IMR-90 (cell line): ENCODE results near the gene CLEC2D. TPM values are rescaled to one million over a fixed set of nuclear protein-coding genes. Genes with fewer than 3 reads are reported as not detected.

Experiments
- ATAC-seq: fragments of 200-7000 bp; cut with Tn5 transposase; 2 replicates; pipeline ENCODE4 v1.9.1; 2020; ENCODE audit warnings: low read depth, mild to moderate bottlenecking, moderate library complexity
- BruUV-seq: library from RNA; stranded (reverse); fragments of 400-500 nt; replicated peaks from 2 replicates; lab custom pipeline; 2021; lab: Mats Ljungman, UMichigan
- CTCF ChIA-PET: fragments of 300-600 bp; formaldehyde crosslinking; extraction: SDS; loops from one replicate; lab custom pipeline; 2021; ENCODE audit warnings: antibody characterized with exemption; lab: Yijun Ruan, JAX
- POLR2A ChIA-PET: fragments of 300-600 bp; sonication (Branson Sonifier 250); formaldehyde crosslinking; loops from one replicate; lab custom pipeline; 2022; ENCODE audit warnings: antibody characterized with exemption; ENCODE audit not compliant: unreplicated experiment; lab: Charles Lee
- DNase-seq: peaks from one replicate; pipeline ENCODE4 v3.0.0; 2013
- H2AFZ ChIP-seq: replicated peaks from 2 replicates; pipeline ENCODE3; 2013; ENCODE audit warnings: low read length, mild to moderate bottlenecking; ENCODE audit not compliant: poor library complexity
- H2AK5ac ChIP-seq: 2 replicates; pipeline ENCODE4 v1.6.1; 2013; ENCODE audit warnings: low read depth, low read length, inconsistent platforms
- H2AK9ac ChIP-seq: replicated peaks from 2 replicates; pipeline ENCODE3; 2013; ENCODE audit warnings: mild to moderate bottlenecking, low read depth, low read length, moderate library complexity; ENCODE audit not compliant: poor library complexity
- H2BK120ac ChIP-seq: 2 replicates; pipeline ENCODE4 v1.6.1; 2013; ENCODE audit warnings: low read depth, low read length, inconsistent platforms
- H2BK15ac ChIP-seq: 3 replicates; pipeline ENCODE4 v1.6.1; 2013; ENCODE audit warnings: low read depth, low read length, inconsistent platforms
- H2BK20ac ChIP-seq: 2 replicates; pipeline ENCODE4 v1.6.1; 2013; ENCODE audit warnings: low read depth, mild to moderate bottlenecking, inconsistent platforms, low read length, moderate library complexity
- H2BK5ac ChIP-seq: 2 replicates; pipeline ENCODE4 v1.6.1; 2013; ENCODE audit warnings: mild to moderate bottlenecking, low read depth, low read length, inconsistent platforms; ENCODE audit not compliant: poor library complexity, severe bottlenecking
- H3K14ac ChIP-seq: replicated peaks from 2 replicates; pipeline ENCODE4 v1.6.1; 2013; ENCODE audit warnings: low read depth, low read length, inconsistent platforms
- H3K18ac ChIP-seq: 2 replicates; pipeline ENCODE4 v1.6.1; 2013; ENCODE audit warnings: low read depth, low read length, control low read depth
- H3K23ac ChIP-seq: 2 replicates; pipeline ENCODE4 v1.6.1; 2013; ENCODE audit warnings: low read depth, low read length, inconsistent platforms
- H3K27ac ChIP-seq: 2 replicates; pipeline ENCODE4 v1.5.1; 2013; ENCODE audit warnings: mild to moderate bottlenecking, control low read depth, low read length; ENCODE audit not compliant: insufficient read depth
- H3K27me3 ChIP-seq: 2 replicates; pipeline ENCODE4 v1.6.1; 2013; ENCODE audit warnings: low read length; ENCODE audit not compliant: control insufficient read depth, insufficient read depth
- H3K36me3 ChIP-seq: 2 replicates; pipeline ENCODE4 v1.6.1; 2013; ENCODE audit warnings: low read length, mixed read lengths; ENCODE audit not compliant: control insufficient read depth, insufficient read depth
- H3K4ac ChIP-seq: 2 replicates; pipeline ENCODE4 v1.6.1; 2013; ENCODE audit warnings: low read depth, low read length, inconsistent platforms
- H3K4me1 ChIP-seq: 2 replicates; pipeline ENCODE4 v1.6.1; 2013; ENCODE audit warnings: low read length, mixed read lengths; ENCODE audit not compliant: control insufficient read depth, insufficient read depth
- H3K4me2 ChIP-seq: 2 replicates; pipeline ENCODE4 v1.6.1; 2013; ENCODE audit warnings: low read depth, mild to moderate bottlenecking, control low read depth, low read length, moderate library complexity
- H3K4me3 ChIP-seq: 2 replicates; pipeline ENCODE4 v1.5.1; 2013; ENCODE audit warnings: low read depth, mild to moderate bottlenecking, control low read depth, low read length, moderate library complexity; ENCODE audit not compliant: insufficient read depth
- H3K56ac ChIP-seq: 2 replicates; pipeline ENCODE4 v1.6.1; 2013; ENCODE audit warnings: low read length, inconsistent platforms; ENCODE audit not compliant: insufficient read depth; ENCODE audit errors: extremely low read depth
- H3K79me1 ChIP-seq, 2 experiments: 2 replicates each; pipeline ENCODE4 v1.6.1; 2013; ENCODE audit warnings: low read length in 2 of 2, inconsistent platforms in 1 of 2, low read depth in 1 of 2
- H3K9ac ChIP-seq: 2 replicates; pipeline ENCODE4 v1.6.1; 2013; ENCODE audit warnings: low read depth, low read length, control low read depth
- H3K9me1 ChIP-seq: 2 replicates; pipeline ENCODE4 v1.6.1; 2013; ENCODE audit warnings: low read length, inconsistent platforms; ENCODE audit not compliant: insufficient read depth
- H3K9me3 ChIP-seq: 2 replicates; pipeline ENCODE4 v1.6.1; 2013; ENCODE audit warnings: low read length; ENCODE audit not compliant: control insufficient read depth, insufficient read depth
- H4K20me1 ChIP-seq: 2 replicates; pipeline ENCODE4 v1.6.1; 2013; ENCODE audit warnings: low read length, inconsistent platforms; ENCODE audit not compliant: insufficient read depth
- H4K5ac ChIP-seq: 2 replicates; pipeline ENCODE4 v1.6.1; 2013; ENCODE audit warnings: mild to moderate bottlenecking, low read depth, low read length, control low read depth
- H4K8ac ChIP-seq, 2 experiments: 2 replicates each; pipeline ENCODE4 v1.6.1; 2013; ENCODE audit warnings: low read depth in 2 of 2, low read length in 2 of 2, control low read depth in 1 of 2, inconsistent platforms in 1 of 2
- H4K91ac ChIP-seq: 2 replicates; pipeline ENCODE4 v1.6.1; 2013; ENCODE audit warnings: low read depth, low read length, inconsistent platforms; ENCODE audit not compliant: insufficient read depth
- CEBPB ChIP-seq: IDR thresholded peaks from 2 replicates; pipeline ENCODE4 v1.6.1; 2012; ENCODE audit warnings: low read depth, low read length, improper control_type of control experiment
- FOS ChIP-seq: fragments of 150-350 bp; IDR thresholded peaks from 2 replicates; pipeline ENCODE4 v1.6.1; 2016; ENCODE audit warnings: low read depth, low read length
- MXI1 ChIP-seq: IDR thresholded peaks from 2 replicates; pipeline ENCODE4 v1.6.1; 2012; ENCODE audit warnings: low read depth, mild to moderate bottlenecking, low read length, moderate library complexity, borderline replicate concordance
- NFE2L2 ChIP-seq: fragments of 150-350 bp; IDR thresholded peaks from 2 replicates; pipeline ENCODE4 v1.6.1; 2016; ENCODE audit warnings: low read depth, mild to moderate bottlenecking, low read length
- RCOR1 ChIP-seq: IDR thresholded peaks from 2 replicates; pipeline ENCODE4 v1.6.1; 2012; ENCODE audit warnings: mild to moderate bottlenecking, low read length, improper control_type of control experiment; ENCODE audit not compliant: insufficient replicate concordance
- RFX5 ChIP-seq: IDR thresholded peaks from 2 replicates; pipeline ENCODE4 v1.8.0; 2012; ENCODE audit warnings: low read depth, mild to moderate bottlenecking, low read length, moderate library complexity
- USF2 ChIP-seq: fragments of 150-350 bp; IDR thresholded peaks from 2 replicates; pipeline ENCODE4 v1.6.1; 2017; ENCODE audit warnings: mild to moderate bottlenecking, antibody characterized with exemption, low read length, low read depth
- WGBS, 2 experiments: methylation state at CpG; one replicate each; pipeline versions ENCODE4 v1.1.5 to v1.1.7; 2013; ENCODE audit warnings: missing lambda C conversion rate in 2 of 2; ENCODE audit not compliant: insufficient read length in 1 of 2; ENCODE audit errors: extremely low coverage in 2 of 2; 5-methylcytosine and 5-hydroxymethylcytosine counted together
- dilution Hi-C: fragments of 300-500 bp; cut with HindIII; formaldehyde crosslinking; loops from one replicate; pipeline ENCODE4 v1.14.3; 2018; ENCODE audit warnings: low sequenced_read_pairs; ENCODE audit not compliant: unreplicated experiment
- in situ Hi-C: fragments of 300-500 bp; cut with MboI; formaldehyde crosslinking; loops from 3 replicates; pipeline ENCODE4 v1.14.3; 2019; ENCODE audit warnings: low sequenced_read_pairs, inconsistent platforms, mixed read lengths
- intact Hi-C: fragments of 100-400 bp; cut with micrococcal nuclease; formaldehyde crosslinking; loops from 2 replicates; pipeline ENCODE4 v1.10.0; 2022
- polyA plus RNA-seq, 3 experiments: library from polyadenylated mRNA; depleted of rRNA; stranded (reverse); fragments of >200 nt; gene quantifications; 2 replicates each; pipeline ENCODE4 v1.2.3, GENCODE V29; 2012; ENCODE audit warnings: low replicate concordance in 1 of 3
- total RNA-seq: library from RNA; depleted of rRNA; stranded (reverse); fragments of >200 nt; gene quantifications from 2 replicates; pipeline ENCODE4 v1.2.3, GENCODE V29; 2012

The CLEC2D gene
- total and polyA plus RNA-seq, 2 of the 4 experiments (the other 2 are of a cell fraction), result 0.72 to 1.2 TPM

DNA sequence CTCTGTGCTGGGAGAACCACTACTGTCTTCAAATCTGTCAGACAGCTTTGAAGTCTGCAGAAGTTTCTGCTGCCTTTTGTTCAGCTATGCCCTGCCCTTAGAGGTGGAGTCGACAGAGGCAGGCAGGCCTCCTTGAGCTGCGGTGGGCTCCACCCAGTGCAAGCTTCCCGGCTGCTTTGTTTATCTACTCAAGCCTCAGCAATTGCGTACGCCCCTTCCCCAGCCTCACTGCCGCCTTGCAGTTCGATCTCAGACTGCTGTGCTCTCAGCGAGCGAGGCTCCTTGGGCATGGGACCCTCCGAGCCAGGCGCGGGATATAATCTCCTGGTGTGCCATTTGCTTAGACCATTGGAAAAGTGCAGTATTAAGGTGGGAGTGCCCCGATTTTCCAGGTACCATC lies 36.7 kb upstream of the CLEC2D start:
- Histone ChIP-seq H3K27ac (no peak overlapping the region), H4K5ac (no peak overlapping the region), H3K18ac (no peak overlapping the region), H2BK120ac (no peak overlapping the region), H3K9me3 (no peaks in the 10 kb centered on the region), H3K27me3 (no peaks in the 10 kb centered on the region; the same call in 1 of the 2 replicates), H3K4me3 (no peak overlapping the region), H3K79me1 (no peaks in the 10 kb centered on the region), H4K8ac (no peak overlapping the region), H3K4ac (no peak overlapping the region), H2AK5ac (no peak overlapping the region), H2BK20ac (no peak overlapping the region), H2AFZ (no peak overlapping the region), H3K23ac (no peak overlapping the region), H4K20me1 (no peaks in the 10 kb centered on the region), H2BK5ac (no peak overlapping the region), H3K56ac (no peak overlapping the region; the same call in 1 of the 2 replicates), H3K36me3 (no peaks in the 10 kb centered on the region), H3K14ac (no peak overlapping the region), H2AK9ac (no peak overlapping the region), H3K4me2 (no peak overlapping the region), H3K4me1 (no peaks in the 10 kb centered on the region), H3K9ac (no peak overlapping the region), H3K9me1 (no peaks in the 10 kb centered on the region), H2BK15ac (no peak overlapping the region), H4K91ac (no peak overlapping the region)
- CTCF ChIA-PET, result interaction anchor here (0.9 to 2.5 kb wide), 3 partner anchors 71 to 85 kb away, joined by 3 to 7 read pairs (median 4); no protein-coding TSS in a partner anchor
- no peak for DNase-seq
- TF ChIP-seq RFX5, result no peak
- TF ChIP-seq FOS, result no peak
- TF ChIP-seq NFE2L2, result no peak
- TF ChIP-seq USF2, result no peak
- no peak for TF ChIP-seq MXI1
- no peak for TF ChIP-seq CEBPB
- TF ChIP-seq RCOR1, result no peak
- dilution Hi-C loops (loop anchor here (10.0 kb wide), 1 partner anchor 72 kb away; no protein-coding TSS in a partner anchor), intact Hi-C loops (no loop called here), in situ Hi-C loops (loop anchor here (25.0 kb wide), 1 partner anchor 295 kb away; no protein-coding TSS in a partner anchor)
- no TSS peak for BruUV-seq
- POLR2A ChIA-PET, result no interaction called here
- no peak for ATAC-seq
- no CpG with 5 or more reads among the region's 13 CpGs for WGBS, 2 experiments
